Effector memory CD4-positive, alpha-beta T cell (primary cell): ENCODE data around the gene MIDN.

Experiments used
- DNase-seq, 3 donors: peaks; one replicate each; pipeline ENCODE4 v3.0.0-alpha.2; 2020
- H3K27ac ChIP-seq: 2 replicates; pipeline ENCODE4 v1.7.0; 2013; ENCODE audit warnings: mild to moderate bottlenecking, low read length, moderate library complexity; ENCODE audit not compliant: insufficient read depth, poor library complexity, severe bottlenecking
- H3K27me3 ChIP-seq: replicated peaks from 2 replicates; pipeline ENCODE4 v1.7.0; 2013; ENCODE audit warnings: mild to moderate bottlenecking, low read length; ENCODE audit not compliant: insufficient read depth, control insufficient read depth, poor library complexity, severe bottlenecking
- H3K36me3 ChIP-seq: 2 replicates; pipeline ENCODE4 v1.7.0; 2013; ENCODE audit warnings: mild to moderate bottlenecking, low read length, moderate library complexity; ENCODE audit not compliant: control insufficient read depth, insufficient read depth
- H3K4me1 ChIP-seq: 2 replicates; pipeline ENCODE4 v1.7.0; 2013; ENCODE audit warnings: low read length, mild to moderate bottlenecking; ENCODE audit not compliant: control insufficient read depth, insufficient read depth, poor library complexity, severe bottlenecking
- H3K4me3 ChIP-seq: 2 replicates; pipeline ENCODE4 v1.7.0; 2013; ENCODE audit warnings: low read length, low read depth, mild to moderate bottlenecking; ENCODE audit not compliant: insufficient read depth, poor library complexity, severe bottlenecking
- H3K9me3 ChIP-seq: 2 replicates; pipeline ENCODE4 v1.7.0; 2013; ENCODE audit warnings: mild to moderate bottlenecking, low read length, moderate library complexity; ENCODE audit not compliant: control insufficient read depth

MIDN gene

GRCh38 chr19:1220976-1221903 is 27.1 kb upstream of the MIDN start:
- no peak for DNase-seq
- Histone ChIP-seq H3K9me3 (no peaks in the 10 kb centered on the region), H3K4me3 (no peak overlapping the region), H3K27ac (no peak overlapping the region), H3K36me3 (peaks cover 52% of the 10 kb centered on the region), H3K27me3 (no peaks in the 10 kb centered on the region), H3K4me1 (no peaks in the 10 kb centered on the region)

GRCh38 chr19:1221904-1222255 is 26.5 kb upstream of the MIDN start:
- Histone ChIP-seq H3K27me3 (no peaks in the 10 kb centered on the region), H3K4me1 (no peaks in the 10 kb centered on the region), H3K4me3 (no peak overlapping the region), H3K9me3 (no peaks in the 10 kb centered on the region), H3K27ac (no peak overlapping the region), H3K36me3 (peaks cover 52% of the 10 kb centered on the region)
- no peak for DNase-seq

- DNase-seq = no peak
- H3K9me3 ChIP-seq = no peaks in the 10 kb centered on the region
- no peak overlapping the region for H3K4me3 ChIP-seq
- H3K36me3 ChIP-seq = peaks cover 58% of the 10 kb centered on the region
- H3K4me1 ChIP-seq = no peaks in the 10 kb centered on the region
- H3K27ac ChIP-seq = no peak overlapping the region
- H3K27me3 ChIP-seq = no peaks in the 10 kb centered on the region
Observed at GRCh38 chr19:1222394-1222793, 26.0 kb upstream of the MIDN start.

GRCh38 chr19:1223018-1223855 is 25.1 kb upstream of the MIDN start:
- Histone ChIP-seq H3K27ac (no peak overlapping the region), H3K4me3 (no peak overlapping the region), H3K9me3 (no peaks in the 10 kb centered on the region), H3K4me1 (no peaks in the 10 kb centered on the region), H3K36me3 (peaks cover 63% of the 10 kb centered on the region), H3K27me3 (no peaks in the 10 kb centered on the region)
- DNase-seq = no peak

- DNase-seq = no peak
- Histone ChIP-seq H3K27me3 (no peaks in the 10 kb centered on the region), H3K9me3 (no peaks in the 10 kb centered on the region), H3K36me3 (peaks cover 60% of the 10 kb centered on the region), H3K4me1 (no peaks in the 10 kb centered on the region), H3K27ac (no peak overlapping the region), H3K4me3 (no peak overlapping the region)
Observed at GRCh38 chr19:1224047-1224825, 24.1 kb upstream of the MIDN start.

GRCh38 chr19:1224847-1225246 is 23.5 kb upstream of the MIDN start:
- peaks cover 59% of the 10 kb centered on the region for H3K36me3 ChIP-seq

GRCh38 chr19:1225440-1226226 is 22.8 kb upstream of the MIDN start:
- no peak overlapping the region for H3K4me3 ChIP-seq
- H3K27me3 ChIP-seq = no peaks in the 10 kb centered on the region
- H3K36me3 ChIP-seq = peaks cover 51% of the 10 kb centered on the region
- no peak overlapping the region for H3K27ac ChIP-seq
- H3K9me3 ChIP-seq = no peaks in the 10 kb centered on the region
- no peaks in the 10 kb centered on the region for H3K4me1 ChIP-seq
- DNase-seq = no peak

More at GRCh38 chr19:1224847-1225246, 23.5 kb upstream of the MIDN start:
- Histone ChIP-seq H3K27ac (no peak overlapping the region), H3K27me3 (no peaks in the 10 kb centered on the region), H3K4me3 (no peak overlapping the region), H3K4me1 (no peaks in the 10 kb centered on the region), H3K9me3 (no peaks in the 10 kb centered on the region)
- no peak for DNase-seq

GRCh38 chr19:1226227-1226518 is 22.2 kb upstream of the MIDN start:
- H3K27me3 ChIP-seq = no peaks in the 10 kb centered on the region
- DNase-seq = no peak
- no peak overlapping the region for H3K4me3 ChIP-seq
- peaks cover 46% of the 10 kb centered on the region for H3K36me3 ChIP-seq
- no peaks in the 10 kb centered on the region for H3K9me3 ChIP-seq
- no peak overlapping the region for H3K27ac ChIP-seq
- H3K4me1 ChIP-seq = no peaks in the 10 kb centered on the region

- H3K36me3 ChIP-seq = peaks cover 41% of the 10 kb centered on the region
Observed at GRCh38 chr19:1226522-1227303, 21.7 kb upstream of the MIDN start.

More at GRCh38 chr19:1226522-1227303, 21.7 kb upstream of the MIDN start:
- Histone ChIP-seq H3K9me3 (no peaks in the 10 kb centered on the region), H3K4me1 (no peaks in the 10 kb centered on the region), H3K4me3 (no peak overlapping the region), H3K27ac (no peak overlapping the region), H3K27me3 (no peaks in the 10 kb centered on the region)
- no peak for DNase-seq
